SU-DHL-6 (cell line): ENCODE data around the gene TKFC.
A peak's percentile ranks its signal among the peaks of the same experiment; 100 is the strongest.

Source experiments
- H2AFZ ChIP-seq: fragments of 200-600 bp; sonication (generic); 2 replicates; pipeline ENCODE4 v1.6.1; 2014; ENCODE audit warnings: low read depth, mild to moderate bottlenecking, moderate library complexity, mixed read lengths, antibody characterized with exemption, low read length; ENCODE audit not compliant: severe bottlenecking
- H3F3A ChIP-seq: fragments of 200-600 bp; shearing (Covaris generic); 2 replicates; pipeline ENCODE4 v1.6.0; 2016; ENCODE audit warnings: antibody characterized with exemption, mild to moderate bottlenecking; ENCODE audit not compliant: insufficient read depth
- H3K27ac ChIP-seq: fragments of 200-600 bp; sonication (generic); 2 replicates; pipeline ENCODE4 v1.5.1; 2016; ENCODE audit warnings: low read depth, mild to moderate bottlenecking, low read length, moderate library complexity, mixed read lengths
- H3K27me3 ChIP-seq: fragments of 200-600 bp; sonication (generic), shearing (Covaris generic); 2 replicates; pipeline ENCODE4 v1.6.0; 2014; ENCODE audit warnings: mild to moderate bottlenecking, low read length
- H3K36me3 ChIP-seq: fragments of 200-600 bp; sonication (generic); 2 replicates; pipeline ENCODE4 v1.6.1; 2014; ENCODE audit warnings: mild to moderate bottlenecking, low read length, mixed read lengths
- H3K4me2 ChIP-seq: fragments of 300-600, 200-600 bp; shearing (Covaris generic), sonication (generic); 2 replicates; pipeline ENCODE4 v1.6.0; 2014; ENCODE audit warnings: low read length, low read depth, mild to moderate bottlenecking; ENCODE audit not compliant: poor library complexity, severe bottlenecking
- H3K4me3 ChIP-seq: fragments of 200-600 bp; sonication (generic); 2 replicates; pipeline ENCODE4 v1.5.1; 2014; ENCODE audit warnings: antibody characterized with exemption, low read length, mild to moderate bottlenecking, mixed read lengths; ENCODE audit not compliant: insufficient read depth, poor library complexity, severe bottlenecking
- H3K79me2 ChIP-seq: fragments of 200-600 bp; sonication (generic); 2 replicates; pipeline ENCODE4 v1.6.1; 2014; ENCODE audit warnings: mild to moderate bottlenecking, low read length, moderate library complexity; ENCODE audit not compliant: insufficient read depth
- H3K9ac ChIP-seq: fragments of 200-600 bp; sonication (generic); 2 replicates; pipeline ENCODE4 v1.7.0; 2014; ENCODE audit warnings: mild to moderate bottlenecking, low read length
- H3K9me2 ChIP-seq: fragments of 200-600 bp; sonication (generic); replicated peaks from 2 replicates; pipeline ENCODE4 v1.6.1; 2014; ENCODE audit warnings: low read length; ENCODE audit not compliant: insufficient read depth
- H3K9me3 ChIP-seq: fragments of 200-600 bp; sonication (generic); 2 replicates; pipeline ENCODE4 v1.6.1; 2014; ENCODE audit warnings: low read length, mixed read lengths; ENCODE audit not compliant: insufficient read depth
- H4K20me1 ChIP-seq: fragments of 200-600 bp; sonication (generic); 2 replicates; pipeline ENCODE4 v1.6.1; 2014; ENCODE audit warnings: low read depth, mild to moderate bottlenecking, antibody characterized with exemption, low read length, moderate library complexity, mixed read lengths
- CTCF ChIP-seq: fragments of 200-600 bp; sonication (generic); IDR thresholded peaks from one replicate; pipeline ENCODE4 v1.5.1; 2017; ENCODE audit warnings: antibody characterized with exemption, mild to moderate bottlenecking, low read length, moderate library complexity; ENCODE audit not compliant: insufficient read depth, poor library complexity, severe bottlenecking
- EZH2phosphoT487 ChIP-seq: fragments of 200-600 bp; sonication (generic), shearing (Covaris generic); conservative IDR thresholded peaks from 2 replicates; pipeline ENCODE4 v1.6.1; 2018; ENCODE audit warnings: mild to moderate bottlenecking, antibody characterized with exemption, low read length, moderate library complexity, mixed read lengths

The TKFC gene

GRCh38 chr11:61358566-61358965 lies 25.5 kb downstream of the TKFC start:
- H3K9ac ChIP-seq, result peak overlapping the region; percentile 87; the same call in 1 of the 2 replicates
- H3K4me3 ChIP-seq, result peak overlapping the region; percentile 3
- H3K27ac ChIP-seq, result peak overlapping the region; percentile 99
- no peaks in the 10 kb centered on the region for H3K9me3 ChIP-seq
- H3K9me2 ChIP-seq, result no peaks in the 10 kb centered on the region
- H3K4me2 ChIP-seq, result peak overlapping the region; percentile 82
- no peaks in the 10 kb centered on the region for H3K27me3 ChIP-seq
- no peak for TF ChIP-seq EZH2phosphoT487
- TF ChIP-seq CTCF, result no peak
- peaks cover 71% of the 10 kb centered on the region for H3K79me2 ChIP-seq
- no peaks in the 10 kb centered on the region for H4K20me1 ChIP-seq
- no peak overlapping the region for H2AFZ ChIP-seq
- no peaks in the 10 kb centered on the region for H3K36me3 ChIP-seq
- peaks cover 43% of the 10 kb centered on the region for H3F3A ChIP-seq

- peak overlapping the region; percentile 78 for H3K4me3 ChIP-seq
- H3K9me2 ChIP-seq, result no peaks in the 10 kb centered on the region
- H3K4me2 ChIP-seq, result peak overlapping the region; percentile 82
- no peak overlapping the region for H2AFZ ChIP-seq
- H3K27me3 ChIP-seq, result no peaks in the 10 kb centered on the region
- peak overlapping the region; percentile 99 for H3K27ac ChIP-seq
- no peaks in the 10 kb centered on the region for H3K36me3 ChIP-seq
- TF ChIP-seq CTCF, result no peak
- no peak for TF ChIP-seq EZH2phosphoT487
- H3K9me3 ChIP-seq, result no peaks in the 10 kb centered on the region
- no peaks in the 10 kb centered on the region for H4K20me1 ChIP-seq
- peak overlapping the region; percentile 87 for H3K9ac ChIP-seq
- peaks cover 43% of the 10 kb centered on the region for H3F3A ChIP-seq
- peaks cover 71% of the 10 kb centered on the region for H3K79me2 ChIP-seq
These were observed 26.5 kb downstream of the TKFC start for GRCh38 chr11:61359516-61359915.

GRCh38 chr11:61361237-61361740 lies 28.3 kb downstream of the TKFC start:
- H3K4me3 ChIP-seq, result peak overlapping the region; percentile 78
- H3K27ac ChIP-seq, result peak overlapping the region; percentile 99
- H3K27me3 ChIP-seq, result no peaks in the 10 kb centered on the region
- H3K79me2 ChIP-seq, result peaks cover 62% of the 10 kb centered on the region
- H3K9me3 ChIP-seq, result no peaks in the 10 kb centered on the region
- H3F3A ChIP-seq, result peaks cover 42% of the 10 kb centered on the region
- H3K9ac ChIP-seq, result peak overlapping the region; percentile 87
- no peaks in the 10 kb centered on the region for H3K9me2 ChIP-seq
- no peaks in the 10 kb centered on the region for H4K20me1 ChIP-seq
- H2AFZ ChIP-seq, result no peak overlapping the region
- TF ChIP-seq EZH2phosphoT487, result no peak
- TF ChIP-seq CTCF, result no peak
- H3K36me3 ChIP-seq, result peaks cover 7% of the 10 kb centered on the region; the same call in 1 of the 2 replicates
- peak overlapping the region; percentile 82 for H3K4me2 ChIP-seq
